HG02870 (cell line): ENCODE data around the gene IP6K2.

ENCODE experiments used
- ATAC-seq: cut with Tn5 transposase; IDR thresholded peaks from one replicate; pipeline ENCODE4 v1.9.1; 2021; ENCODE audit warnings: mild to moderate bottlenecking, moderate library complexity; ENCODE audit not compliant: unreplicated experiment

Gene IP6K2

DNA sequence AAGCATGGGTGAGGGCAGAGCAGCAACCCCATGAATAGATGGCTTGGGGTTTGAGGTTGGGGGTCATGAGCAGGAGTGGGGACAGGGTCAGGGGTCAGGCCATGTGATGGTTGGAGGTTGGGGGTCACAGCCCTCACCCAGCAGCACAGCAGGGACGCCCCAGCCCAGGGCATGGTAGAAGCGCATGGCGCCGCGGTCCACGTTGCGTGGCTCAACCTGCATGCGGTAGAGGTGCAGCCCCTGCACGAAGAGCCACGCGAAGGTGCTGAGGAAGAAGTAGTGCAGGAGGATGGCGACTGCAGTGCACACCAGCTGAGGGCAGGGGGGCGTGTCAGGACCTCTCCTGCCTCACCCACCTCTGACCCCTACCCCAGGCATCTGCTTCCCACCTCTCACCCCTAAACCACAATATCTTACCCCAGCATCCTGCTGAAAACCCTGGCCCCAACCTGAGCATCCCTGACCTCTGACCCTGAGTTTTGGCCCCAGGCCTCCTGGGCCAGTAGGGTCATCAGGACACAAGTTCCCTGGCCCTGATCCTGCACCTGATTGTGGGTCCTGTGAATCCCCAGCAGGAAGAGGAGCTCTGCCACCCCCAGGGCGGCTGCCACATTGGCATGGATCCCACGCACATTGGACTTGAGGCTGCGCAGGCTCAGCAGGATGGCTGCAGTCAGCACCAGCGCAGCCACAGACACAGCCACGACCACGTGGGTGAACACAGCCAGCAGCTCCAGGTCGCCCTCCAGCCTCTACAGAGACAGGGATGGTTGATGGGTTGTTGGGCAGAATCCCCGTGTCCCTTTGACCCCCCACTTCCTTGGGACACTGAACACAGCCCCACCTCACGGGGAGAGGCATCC is 71.9 kb downstream of the IP6K2 start:
- no peak for ATAC-seq

DNA sequence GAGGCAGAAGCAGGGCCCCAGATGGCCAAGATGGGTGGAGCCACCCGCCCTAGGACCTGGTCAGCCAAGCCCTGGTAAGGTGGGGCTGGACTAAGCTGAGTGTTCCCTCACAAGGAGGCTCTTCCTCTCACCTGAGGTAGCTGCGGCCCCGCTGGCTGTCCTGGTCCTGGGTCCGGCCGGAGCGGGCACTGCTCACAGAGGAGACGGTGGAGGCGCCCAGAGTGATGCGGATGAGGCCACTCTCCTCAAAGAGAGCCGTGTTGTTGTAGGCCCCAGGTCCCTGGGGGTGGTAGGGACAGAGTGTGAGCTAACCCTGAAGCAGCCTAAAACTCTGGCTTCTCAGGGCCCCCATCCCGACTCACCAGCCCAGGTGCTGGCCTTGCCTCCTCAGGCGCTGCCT is 74.4 kb downstream of the IP6K2 start:
- ATAC-seq = no peak

DNA sequence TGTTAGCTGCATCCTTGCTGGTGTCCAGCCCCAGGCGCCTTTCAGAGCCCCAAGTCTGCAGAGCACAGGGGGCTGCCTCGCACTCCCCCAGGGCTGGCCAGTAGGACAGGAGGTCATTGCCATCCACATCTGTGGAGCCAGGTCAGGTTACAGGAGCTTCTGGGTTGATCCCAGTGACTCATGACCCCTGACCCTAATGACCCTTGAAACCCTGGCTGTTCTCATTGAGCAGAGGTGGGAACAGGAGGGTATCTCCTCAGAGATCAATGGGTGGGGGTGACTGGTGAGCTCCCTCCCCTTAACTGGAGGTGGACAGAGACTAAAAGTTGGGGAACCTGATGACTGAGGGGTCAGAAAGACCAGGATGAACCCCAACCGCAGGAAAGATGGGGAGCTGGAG is 75.6 kb downstream of the IP6K2 start:
- ATAC-seq = no peak

DNA sequence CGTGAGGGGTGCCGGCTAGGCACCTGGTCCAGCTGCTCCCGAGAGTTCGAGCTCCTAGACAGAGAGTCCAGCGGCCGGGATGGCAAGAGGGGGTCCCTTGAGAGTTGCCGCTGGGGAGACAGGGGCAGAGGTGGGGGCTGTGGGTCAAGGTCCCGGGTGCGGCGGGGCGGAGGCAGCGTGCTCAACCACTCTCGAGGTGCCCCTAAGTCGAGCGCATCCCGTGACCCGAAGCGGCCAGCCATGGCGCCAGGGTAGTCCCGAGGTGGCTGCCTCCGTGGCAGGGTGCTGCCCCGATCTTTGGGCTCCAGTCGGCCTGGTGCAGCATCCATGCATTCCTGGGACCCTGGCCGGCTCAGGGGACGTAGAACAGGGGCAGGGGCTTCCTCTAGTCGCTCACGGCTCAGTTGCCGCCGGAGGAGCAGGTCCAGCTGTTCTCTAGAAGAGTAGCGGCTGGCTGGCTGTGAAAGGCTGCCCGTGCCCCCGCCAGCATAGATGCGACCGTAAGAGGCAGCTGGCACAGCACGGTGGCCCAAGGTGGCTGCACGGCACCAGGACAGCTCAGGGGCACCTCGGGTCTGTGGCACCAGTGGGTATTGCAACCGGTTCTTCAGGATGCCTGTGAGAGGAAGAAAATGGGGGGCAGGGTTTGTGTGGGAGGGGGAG is 76.9 kb downstream of the IP6K2 start:
- no peak for ATAC-seq
